Hepatocyte (in vitro differentiated cells): ENCODE measurements around the gene CTNNA3.

Experiments used
- CTCF ChIP-seq: fragments of 200-600 bp; sonication (generic); IDR thresholded peaks from 2 replicates; pipeline ENCODE4 v1.5.1; 2016; ENCODE audit warnings: antibody characterized with exemption, mild to moderate bottlenecking; ENCODE audit not compliant: poor library complexity
- EZH2 ChIP-seq: fragments of 200-600 bp; sonication (generic); IDR thresholded peaks from 2 replicates; pipeline ENCODE4 v1.6.1; 2016; ENCODE audit warnings: antibody characterized with exemption, mild to moderate bottlenecking, borderline replicate concordance

GRCh38 chr10:66819691-66820090, 876.3 kb downstream of the CTNNA3 start:
- TF ChIP-seq CTCF: no peak
- no peak for TF ChIP-seq EZH2
